ENCODE results near the gene RIPOR2.

DNA sequence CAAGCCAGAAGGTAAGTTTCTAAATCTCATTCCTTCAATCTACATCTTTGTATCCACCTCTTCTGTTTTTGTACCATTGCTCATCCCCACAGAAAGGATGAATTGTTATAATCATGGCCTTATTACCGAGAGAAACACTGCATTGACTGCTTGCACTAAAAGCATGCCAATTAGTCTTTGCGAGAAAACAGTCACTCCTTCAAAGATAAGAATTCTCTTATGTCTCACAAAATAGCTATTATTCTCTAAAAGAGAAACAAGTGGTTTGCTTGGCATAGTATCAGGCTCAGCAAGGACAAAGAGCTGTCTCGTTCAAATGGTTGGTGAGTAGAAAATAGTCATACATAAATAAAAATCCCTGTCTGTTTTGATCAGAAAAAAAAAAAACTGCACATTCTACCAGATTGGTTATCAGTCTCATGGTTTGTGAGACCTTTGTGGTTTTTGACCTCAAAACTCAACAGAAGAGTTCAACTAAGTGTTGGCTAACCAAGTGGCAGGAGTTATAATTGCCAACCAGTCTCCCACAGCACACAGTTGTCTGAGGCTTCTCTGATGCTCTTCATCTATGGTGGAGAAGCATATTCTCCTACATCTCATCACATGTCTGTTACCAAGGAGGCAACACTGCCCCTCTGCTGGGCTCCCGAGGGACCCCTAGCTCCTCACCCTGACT lies 101.9 kb downstream of the RIPOR2 start:
- no peak for TF ChIP-seq CTCF (IDR thresholded peaks at IDR 0.05)
- no peak for TF ChIP-seq POLR2AphosphoS5 (IDR thresholded peaks at IDR 0.05)
- no peak for TF ChIP-seq EP300 (IDR thresholded peaks at IDR 0.05; ENCODE audit: low read depth)

Measured in transverse colon (tissue), 4 donors.